ENCODE measurements around the gene EPHB1.

DNA sequence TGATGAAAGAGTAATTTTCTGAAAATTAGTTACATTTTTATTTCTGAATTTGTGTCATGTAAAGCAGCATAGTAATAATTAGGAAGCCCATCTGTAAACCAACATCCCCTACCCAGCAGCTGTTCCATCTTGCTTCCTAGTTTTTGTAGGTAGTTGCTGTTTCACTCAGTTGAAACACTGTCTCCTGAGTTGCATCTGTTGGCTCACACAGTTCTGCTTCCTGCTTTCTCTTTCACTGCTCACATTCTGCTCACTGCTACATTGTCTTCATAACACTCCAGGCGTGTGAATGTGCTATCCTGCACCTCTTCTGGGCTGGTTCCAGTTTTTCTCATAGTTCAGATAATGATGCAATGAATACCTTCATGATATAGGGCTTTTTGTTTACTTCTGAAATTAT, 123.4 kb downstream of the EPHB1 start:
- TF ChIP-seq POLR2A (IDR thresholded peaks at IDR 0.05): no peak
- no peak for TF ChIP-seq CTCF (IDR thresholded peaks at IDR 0.05)
